ENCODE data around the gene SAGE1. TPM values are rescaled to one million over a fixed set of nuclear protein-coding genes. Genes with fewer than 3 reads are reported as not detected.
A peak's percentile ranks its signal among the peaks of the same experiment; 100 is the strongest.
"Not testable (repeated sequence)": the region's sequence is repeated elsewhere in the genome, so short reads cannot be mapped to it uniquely, and the experiment has no call there.

The SAGE1 gene, protein sequence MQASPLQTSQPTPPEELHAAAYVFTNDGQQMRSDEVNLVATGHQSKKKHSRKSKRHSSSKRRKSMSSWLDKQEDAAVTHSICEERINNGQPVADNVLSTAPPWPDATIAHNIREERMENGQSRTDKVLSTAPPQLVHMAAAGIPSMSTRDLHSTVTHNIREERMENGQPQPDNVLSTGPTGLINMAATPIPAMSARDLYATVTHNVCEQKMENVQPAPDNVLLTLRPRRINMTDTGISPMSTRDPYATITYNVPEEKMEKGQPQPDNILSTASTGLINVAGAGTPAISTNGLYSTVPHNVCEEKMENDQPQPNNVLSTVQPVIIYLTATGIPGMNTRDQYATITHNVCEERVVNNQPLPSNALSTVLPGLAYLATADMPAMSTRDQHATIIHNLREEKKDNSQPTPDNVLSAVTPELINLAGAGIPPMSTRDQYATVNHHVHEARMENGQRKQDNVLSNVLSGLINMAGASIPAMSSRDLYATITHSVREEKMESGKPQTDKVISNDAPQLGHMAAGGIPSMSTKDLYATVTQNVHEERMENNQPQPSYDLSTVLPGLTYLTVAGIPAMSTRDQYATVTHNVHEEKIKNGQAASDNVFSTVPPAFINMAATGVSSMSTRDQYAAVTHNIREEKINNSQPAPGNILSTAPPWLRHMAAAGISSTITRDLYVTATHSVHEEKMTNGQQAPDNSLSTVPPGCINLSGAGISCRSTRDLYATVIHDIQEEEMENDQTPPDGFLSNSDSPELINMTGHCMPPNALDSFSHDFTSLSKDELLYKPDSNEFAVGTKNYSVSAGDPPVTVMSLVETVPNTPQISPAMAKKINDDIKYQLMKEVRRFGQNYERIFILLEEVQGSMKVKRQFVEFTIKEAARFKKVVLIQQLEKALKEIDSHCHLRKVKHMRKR
- total RNA-seq = not detected

DNA sequence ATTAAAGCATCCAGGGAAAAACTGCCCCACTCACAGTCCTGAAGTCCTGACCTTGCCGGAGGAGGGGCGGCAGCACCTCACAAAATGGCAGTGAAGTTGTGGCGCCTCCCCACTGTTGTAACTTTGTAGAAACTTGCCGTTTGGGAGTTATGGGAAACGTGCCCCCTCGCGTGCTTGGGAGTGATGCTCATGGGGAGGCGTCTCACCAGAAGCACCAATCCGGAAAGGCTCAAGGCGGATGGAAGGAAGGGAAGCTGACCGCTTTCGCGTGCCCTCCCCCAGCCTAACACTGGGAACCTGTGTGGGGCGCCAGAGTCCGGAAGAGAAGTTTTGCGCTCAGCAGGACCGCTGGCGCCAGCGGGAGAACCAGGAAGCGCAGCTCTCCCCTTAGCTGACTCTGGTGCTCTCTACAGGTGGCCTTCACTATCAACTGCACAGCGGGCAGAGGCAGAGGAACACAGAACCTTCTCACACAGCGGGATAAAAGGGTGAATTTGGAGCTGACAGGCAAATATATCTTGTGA, at the start of gene SAGE1, which contains the start of gene CT45A10:
Gene SAGE1, plus strand, starts transcription at position 423 of the 524 bp plus-strand sequence. CDS start 2,527 bp downstream, outside the sequence.
Gene CT45A10, minus strand, starts transcription at position 151 of the 524 bp plus-strand sequence. CDS start 8,100 bp downstream, outside the sequence.
- DNase-seq (ENCODE audit: low spot score) = no peak

DNA sequence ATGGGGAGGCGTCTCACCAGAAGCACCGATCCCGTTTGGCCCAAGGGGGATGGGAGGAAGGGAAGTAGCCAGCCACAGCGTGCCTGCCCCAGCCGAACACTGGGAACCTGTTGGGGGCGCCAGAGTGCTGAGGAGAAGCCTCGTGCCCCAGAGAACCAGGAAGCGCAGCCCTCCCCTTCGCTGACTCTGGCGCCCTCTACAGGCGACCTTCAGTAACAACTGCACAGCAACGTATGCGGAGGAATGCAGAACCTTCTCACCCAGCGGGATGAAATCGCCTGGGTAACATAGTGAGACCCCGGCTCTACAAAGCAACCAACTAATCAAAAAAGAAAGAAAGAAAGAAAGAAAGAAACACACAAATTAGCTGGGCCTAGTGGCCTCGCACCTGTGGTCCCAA, 39.1 kb upstream of the SAGE1 start, which contains the start of gene CT45A8:
Gene CT45A8, minus strand, starts transcription at position 101 of the 400 bp plus-strand sequence. CDS start 3,755 bp downstream, outside the sequence.
- not testable (repeated sequence) for DNase-seq (ENCODE audit: low spot score)

DNA sequence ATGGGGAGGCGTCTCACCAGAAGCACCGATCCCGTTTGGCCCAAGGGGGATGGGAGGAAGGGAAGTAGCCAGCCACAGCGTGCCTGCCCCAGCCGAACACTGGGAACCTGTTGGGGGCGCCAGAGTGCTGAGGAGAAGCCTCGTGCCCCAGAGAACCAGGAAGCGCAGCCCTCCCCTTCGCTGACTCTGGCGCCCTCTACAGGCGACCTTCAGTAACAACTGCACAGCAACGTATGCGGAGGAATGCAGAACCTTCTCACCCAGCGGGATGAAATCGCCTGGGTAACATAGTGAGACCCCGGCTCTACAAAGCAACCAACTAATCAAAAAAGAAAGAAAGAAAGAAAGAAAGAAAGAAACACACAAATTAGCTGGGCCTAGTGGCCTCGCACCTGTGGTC, 21.8 kb upstream of the SAGE1 start, which contains the start of gene CT45A9:
Gene CT45A9, minus strand, starts transcription at position 101 of the 400 bp plus-strand sequence. CDS start 3,751 bp downstream, outside the sequence.
- DNase-seq (ENCODE audit: low spot score) = not testable (repeated sequence)

DNA sequence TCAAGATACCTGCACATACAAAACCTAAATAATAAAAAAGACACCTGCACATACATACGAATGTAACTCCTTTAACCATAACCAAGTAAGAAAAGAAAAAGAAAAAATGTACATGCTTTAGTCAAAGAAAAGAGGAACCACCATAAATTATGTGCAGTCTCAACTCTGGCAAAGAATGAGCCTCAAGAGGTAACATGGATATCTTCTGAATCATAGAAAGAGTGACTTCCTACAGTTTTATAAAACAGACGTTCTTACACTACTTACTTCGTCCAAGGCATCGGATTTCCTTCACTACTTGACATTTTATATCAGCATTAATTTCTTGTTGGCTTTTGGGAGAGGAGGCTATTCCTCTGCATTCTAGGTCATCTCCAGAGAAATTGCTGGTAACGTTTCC, 10.8 kb upstream of the SAGE1 start:
- not testable (repeated sequence) for DNase-seq (ENCODE audit: low spot score)

DNA sequence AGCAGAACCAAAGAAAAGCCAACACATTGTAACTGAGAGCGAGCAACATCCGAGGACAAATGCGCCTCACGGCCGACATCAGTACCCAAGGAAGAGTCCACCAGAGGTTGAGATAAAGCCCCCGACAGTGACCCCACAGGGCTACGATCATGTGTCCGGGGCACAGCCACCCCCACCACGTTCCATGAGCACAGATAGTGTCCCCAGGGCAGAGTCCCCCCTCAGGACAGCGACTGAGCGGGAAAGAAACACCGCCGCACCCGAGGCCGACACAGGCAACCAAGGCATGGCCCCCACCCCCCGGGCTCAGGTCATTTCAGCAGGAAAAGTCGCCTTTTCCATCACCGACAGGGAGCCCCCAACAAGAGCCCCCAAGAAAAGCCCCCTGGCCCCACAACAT, 5.3 kb upstream of the SAGE1 start:
- DNase-seq (ENCODE audit: low spot score) = not testable (repeated sequence)

DNA sequence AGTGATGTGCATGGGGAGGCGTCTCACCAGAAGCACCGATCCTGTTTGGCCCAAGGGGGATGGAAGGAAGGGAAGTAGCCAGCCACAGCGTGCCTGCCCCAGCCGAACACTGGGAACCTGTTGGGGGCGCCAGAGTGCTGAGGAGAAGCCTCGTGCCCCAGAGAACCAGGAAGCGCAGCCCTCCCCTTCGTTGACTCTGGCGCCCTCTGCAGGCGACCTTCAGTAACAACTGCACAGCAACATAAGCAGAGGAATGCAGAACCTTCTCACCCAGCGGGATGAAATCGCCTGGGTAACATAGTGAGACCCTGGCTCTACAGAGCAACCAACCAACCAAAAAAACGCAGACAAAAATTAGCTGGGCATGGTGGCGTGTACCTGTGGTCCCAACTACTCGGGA, 4.5 kb upstream of the SAGE1 start:
- not testable (repeated sequence) for DNase-seq (ENCODE audit: low spot score)

DNA sequence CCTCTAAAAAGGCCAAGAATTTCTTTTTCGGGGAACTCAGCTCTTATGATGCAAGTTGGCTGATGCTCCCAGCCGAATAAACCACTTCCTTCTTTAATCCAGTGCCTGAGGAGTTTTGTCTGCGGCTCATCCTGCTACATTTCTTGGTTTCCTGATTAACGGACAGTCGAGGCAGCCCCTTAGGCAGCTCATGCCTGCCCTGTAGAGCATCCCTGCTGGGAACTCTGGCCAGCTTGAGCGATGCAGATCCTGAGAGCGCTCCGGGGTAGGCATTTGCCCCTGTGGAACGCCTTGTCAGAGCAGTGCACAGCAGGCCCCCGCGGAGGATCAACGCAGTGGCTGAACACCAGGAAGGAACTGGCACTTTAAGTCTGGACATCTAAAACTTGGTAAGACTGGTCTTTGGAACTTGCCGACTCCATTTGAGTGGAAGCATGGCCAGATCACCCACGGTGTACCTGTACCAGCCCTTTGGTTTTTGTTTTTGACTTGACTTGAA, 3.4 kb upstream of the SAGE1 start:
- DNase-seq (ENCODE audit: low spot score) = no peak

DNA sequence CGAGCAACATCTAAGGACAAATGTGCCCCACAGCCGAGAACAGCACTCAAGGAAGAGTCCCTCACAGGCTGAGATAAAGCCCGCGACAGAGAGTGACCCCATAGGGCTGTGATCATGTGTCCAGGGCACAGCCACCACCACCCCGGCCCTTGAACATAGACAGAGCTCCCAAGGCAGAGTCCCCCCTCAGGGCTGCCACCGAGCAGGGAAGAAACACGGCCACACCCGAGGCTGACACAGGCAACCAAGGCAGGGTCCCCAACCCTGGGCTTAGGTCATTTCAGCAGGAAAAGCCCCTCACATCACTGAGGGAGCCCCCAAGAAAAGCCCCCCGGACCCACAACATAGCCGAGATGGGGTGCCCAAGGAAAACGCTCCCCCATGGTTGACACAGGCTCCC, 735 bp upstream of the SAGE1 start:
- DNase-seq (ENCODE audit: low spot score) = no peak

DNA sequence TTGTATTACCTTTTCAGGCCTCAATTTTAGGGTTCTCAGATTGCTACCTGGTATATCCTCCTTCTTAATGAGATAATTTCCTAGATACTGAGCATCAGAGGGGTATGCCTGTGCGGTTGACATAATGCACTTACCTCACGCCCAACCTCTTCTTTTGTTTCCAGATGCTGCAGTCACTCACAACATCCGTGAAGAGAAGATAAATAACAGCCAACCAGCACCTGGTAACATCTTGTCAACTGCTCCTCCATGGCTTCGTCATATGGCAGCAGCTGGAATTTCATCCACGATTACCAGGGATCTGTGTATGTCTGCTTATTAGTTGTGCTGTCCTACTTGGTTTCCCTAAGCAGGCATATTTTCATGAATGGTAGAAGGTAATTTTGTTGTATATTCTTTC, 16.7 kb downstream of the SAGE1 start:
- DNase-seq (ENCODE audit: low spot score) = no peak

DNA sequence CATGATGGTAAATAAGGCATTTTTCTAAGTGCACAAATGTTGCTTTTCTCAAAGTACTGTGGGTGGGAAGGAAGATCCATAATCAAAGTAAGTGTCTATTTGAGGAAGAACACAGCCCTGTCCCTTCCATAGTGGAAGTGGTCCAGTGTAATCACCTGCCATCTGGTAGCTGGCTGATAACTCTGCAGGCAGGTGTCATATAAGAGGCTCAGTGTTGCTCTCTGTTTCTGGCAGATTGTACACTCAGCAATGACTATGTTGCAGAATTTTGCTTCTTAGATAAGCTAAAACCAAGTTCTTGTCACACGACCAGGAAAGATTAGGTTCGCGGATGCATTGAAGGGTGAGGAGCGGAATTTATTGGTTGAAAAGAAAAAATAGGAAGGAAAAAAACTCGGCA, 20.9 kb downstream of the SAGE1 start:
- DNase-seq (ENCODE audit: low spot score) = no peak

DNA sequence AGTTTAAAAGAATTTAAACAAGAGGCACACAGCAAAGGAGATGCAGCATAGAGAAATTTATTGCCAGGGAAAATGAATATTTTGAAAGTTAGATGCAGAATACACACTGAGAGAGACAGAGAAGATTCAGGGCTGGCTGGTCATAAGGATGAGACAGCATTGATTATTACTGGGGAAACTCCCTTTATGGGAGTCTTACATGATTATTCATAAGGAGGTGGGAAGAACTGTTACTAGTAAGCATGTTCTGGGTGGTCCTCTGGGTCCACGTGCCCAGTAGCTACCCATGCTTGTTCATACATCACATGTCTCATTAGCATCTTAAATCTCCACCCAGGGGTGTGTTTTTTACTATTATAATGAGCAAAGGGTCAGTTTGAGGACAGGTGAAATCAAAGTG, 27.0 kb downstream of the SAGE1 start:
- DNase-seq (ENCODE audit: low spot score) = not testable (repeated sequence)

DNA sequence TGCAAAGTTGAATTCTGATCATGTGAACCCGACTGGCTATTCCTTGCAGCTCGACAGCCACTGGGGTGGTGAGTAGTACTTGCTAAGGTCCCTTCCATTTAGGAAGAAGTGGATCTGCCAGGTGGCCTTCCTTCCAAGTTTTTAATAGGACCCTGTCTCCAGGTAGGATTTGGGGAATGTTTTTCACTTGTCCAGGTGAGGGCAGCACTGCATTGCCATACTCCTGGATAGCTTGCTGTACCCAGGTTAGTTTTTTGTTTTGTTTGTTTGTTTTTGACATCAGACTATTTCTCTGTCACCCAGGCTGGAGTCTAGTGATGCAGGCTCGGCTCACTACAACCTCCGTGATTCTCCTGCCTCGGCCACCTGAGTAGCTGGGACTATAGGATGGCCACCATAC, 29.8 kb downstream of the SAGE1 start:
- no peak for DNase-seq (ENCODE audit: low spot score)

DNA sequence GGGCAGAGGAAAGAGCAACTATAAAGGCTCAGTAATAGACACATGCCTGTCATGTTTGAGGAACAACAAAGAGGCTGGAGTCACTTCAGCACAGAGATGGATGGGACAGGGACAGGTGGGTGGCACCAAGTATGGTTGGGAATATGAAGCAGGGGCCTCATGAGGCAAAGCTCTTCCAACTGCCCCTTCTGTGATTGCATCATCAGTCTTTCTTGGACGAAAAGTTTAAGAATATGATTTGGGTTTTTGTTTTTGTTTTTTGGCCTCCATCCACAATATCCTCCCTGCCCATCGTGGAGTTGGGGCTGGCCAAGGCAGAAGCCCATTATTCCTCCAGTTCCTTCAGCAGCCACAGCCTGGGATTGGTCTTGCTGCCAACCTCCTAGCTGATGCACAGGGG, 34.4 kb downstream of the SAGE1 start:
- no peak for DNase-seq (ENCODE audit: low spot score)

DNA sequence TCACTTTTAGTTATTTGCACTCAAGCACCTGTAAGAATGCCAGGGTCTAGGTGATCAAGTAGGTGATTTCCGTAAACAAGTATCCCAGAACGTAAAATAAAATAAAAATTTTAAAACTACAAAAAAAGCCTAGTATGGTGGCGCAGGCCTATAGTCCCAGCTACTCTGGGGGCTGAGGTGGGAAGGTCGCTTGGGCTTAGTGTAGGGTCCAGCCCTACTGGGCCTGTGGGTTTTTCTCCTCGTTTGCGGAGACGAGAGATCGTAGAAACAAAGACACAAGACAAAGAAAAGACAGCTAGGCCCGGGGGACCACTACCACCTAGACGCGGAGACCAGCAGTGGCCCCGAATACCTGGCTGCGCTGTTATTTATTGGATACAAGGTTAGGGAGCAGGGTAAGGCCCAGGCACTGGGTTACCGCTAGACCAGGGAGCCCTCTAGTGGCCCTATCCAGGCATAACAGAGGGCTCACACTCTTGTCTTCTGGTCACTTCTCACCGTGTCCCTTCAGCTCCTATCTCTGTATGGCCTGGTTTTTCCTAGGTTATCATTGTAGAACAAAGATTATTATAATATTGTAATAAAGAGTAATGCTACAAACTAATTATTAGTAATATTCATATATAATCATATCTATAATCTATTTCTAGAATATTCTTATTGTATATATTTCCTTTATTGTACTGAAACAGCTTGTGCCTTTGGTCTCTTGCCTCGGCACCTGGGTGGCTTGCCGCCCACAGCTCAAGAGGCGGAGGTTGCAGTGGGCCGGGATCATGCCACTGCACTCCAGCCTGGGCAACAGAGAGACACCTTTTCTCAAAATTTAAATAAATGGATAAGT, 38.4 kb downstream of the SAGE1 start:
- peak; percentile 51 for DNase-seq (ENCODE audit: low spot score)

DNA sequence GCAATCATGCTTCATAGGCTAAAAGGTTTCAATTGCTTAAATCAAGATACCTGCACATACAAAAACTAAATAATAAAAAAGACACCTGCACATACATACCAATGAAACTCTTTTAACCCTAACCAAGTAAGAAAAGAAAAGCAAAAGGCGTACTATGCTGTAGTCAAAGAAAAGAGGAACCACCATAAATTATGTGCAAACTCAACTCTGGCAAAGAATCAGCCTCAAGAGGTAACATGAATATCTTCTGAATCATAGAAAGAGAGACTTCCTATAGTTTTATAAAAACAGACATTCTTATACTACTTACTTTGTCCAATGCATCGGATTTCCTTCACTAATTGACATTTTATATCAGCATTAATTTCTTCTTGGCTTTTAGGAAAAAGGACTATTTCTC, 51.0 kb downstream of the SAGE1 start:
- DNase-seq (ENCODE audit: low spot score) = no peak

DNA sequence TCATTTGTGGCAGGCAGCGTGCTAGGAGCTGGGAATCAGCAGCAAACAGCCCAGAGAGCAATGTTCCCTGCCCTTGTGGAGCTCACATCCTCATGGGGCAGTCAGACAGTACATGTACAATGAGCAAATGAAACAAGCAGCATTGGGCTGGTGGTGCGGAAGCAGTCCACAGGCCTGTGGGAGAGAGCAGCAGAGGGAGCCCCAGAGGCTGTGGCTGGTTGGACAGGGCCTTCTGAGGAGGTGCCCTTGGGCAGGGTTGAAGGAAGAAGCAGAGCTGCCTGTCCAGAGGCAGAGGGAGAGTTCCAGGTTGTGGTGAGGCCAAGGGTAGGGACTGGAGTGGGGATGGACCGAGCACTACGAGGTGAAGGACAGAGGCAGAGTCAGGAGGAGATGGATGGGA, 57.8 kb downstream of the SAGE1 start:
- DNase-seq (ENCODE audit: low spot score) = no peak

Other genes starting within 250 kb of the SAGE1 start
- not detected for gene CT45A1, start 180.1 kb upstream of the SAGE1 start, total RNA-seq
- not detected for gene CT45A3, start 125.5 kb upstream of the SAGE1 start, total RNA-seq
- not detected for gene CT45A5, start 108.2 kb upstream of the SAGE1 start, total RNA-seq
- not detected for gene CT45A6, start 90.9 kb upstream of the SAGE1 start, total RNA-seq
- gene CT45A2, start 73.7 kb upstream of the SAGE1 start, total RNA-seq = not detected
- gene CT45A7, start 56.4 kb upstream of the SAGE1 start, total RNA-seq = not detected
- gene CT45A8, start 39.2 kb upstream of the SAGE1 start, total RNA-seq = not detected
- not detected for gene CT45A9, start 21.9 kb upstream of the SAGE1 start, total RNA-seq
- gene CT45A10, start 272 bp upstream of the SAGE1 start, total RNA-seq = not detected
- gene MMGT1, start 80.3 kb downstream of the SAGE1 start, total RNA-seq = 28.1 TPM
- 13.3 TPM for gene SLC9A6, start 91.7 kb downstream of the SAGE1 start, total RNA-seq

All from mucosa of gallbladder (tissue), 1 donor.